ENCODE results near the gene CD8B.

DNA sequence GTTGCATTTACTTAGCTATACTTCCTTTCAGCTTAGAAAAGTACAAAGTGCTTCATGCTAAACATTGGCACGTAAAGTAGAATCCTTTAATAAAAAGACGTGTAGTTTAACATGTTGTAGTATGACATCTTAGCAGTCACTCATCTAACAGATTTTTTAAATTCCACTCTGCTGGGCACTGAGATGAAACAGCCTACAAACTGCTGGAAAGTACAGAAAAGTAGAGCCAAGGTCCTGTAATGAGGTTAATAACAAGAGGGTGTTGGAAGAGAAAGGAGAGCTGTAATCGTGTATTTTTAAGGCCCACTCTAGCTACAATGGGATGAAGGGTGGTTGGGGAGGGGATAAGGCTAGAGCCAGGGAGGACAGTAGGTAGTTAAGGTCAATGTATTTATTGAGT is 81.7 kb downstream of the CD8B start:
- TF ChIP-seq CHD1 (IDR thresholded peaks at IDR 0.05; ENCODE audit: low read depth, low read length), result no peak
- no peak for TF ChIP-seq YY1 (IDR thresholded peaks at IDR 0.05; ENCODE audit: low read depth, low read length)
- TF ChIP-seq CTCF (IDR thresholded peaks at IDR 0.05; ENCODE audit: control extremely low read depth in 1 of 3, insufficient read depth in 1 of 3, low read depth in 1 of 3, low read length in 3 of 3), result no peak
- no peak for TF ChIP-seq EZH2 (IDR thresholded peaks at IDR 0.05; ENCODE audit: low read depth, low read length, severe bottlenecking)
- TF ChIP-seq JUN (IDR thresholded peaks at IDR 0.05; ENCODE audit: low read depth, low read length), result no peak
- no peak for TF ChIP-seq JUND (IDR thresholded peaks at IDR 0.05; ENCODE audit: low read length)
- TF ChIP-seq RAD21 (IDR thresholded peaks at IDR 0.05 in 1 of 2, conservative IDR thresholded peaks at IDR 0.05 in 1 of 2; ENCODE audit: low read depth in 2 of 2, low read length in 2 of 2), result no peak
- no peak for TF ChIP-seq CHD2 (IDR thresholded peaks at IDR 0.05; ENCODE audit: low read length)

Measured in H1 (cell line).